Measurements from ENCODE around the gene TPGS1. TPM values are rescaled to one million over a fixed set of nuclear protein-coding genes. Genes with fewer than 3 reads are reported as not detected.

Gene TPGS1
- total and polyA plus RNA-seq, 2 of the 8 experiments (the other 6 are each of a cell fraction or from before 2014, with no cell fraction given): 9.1 to 10.6 TPM

- TF ChIP-seq, protein P1, sequence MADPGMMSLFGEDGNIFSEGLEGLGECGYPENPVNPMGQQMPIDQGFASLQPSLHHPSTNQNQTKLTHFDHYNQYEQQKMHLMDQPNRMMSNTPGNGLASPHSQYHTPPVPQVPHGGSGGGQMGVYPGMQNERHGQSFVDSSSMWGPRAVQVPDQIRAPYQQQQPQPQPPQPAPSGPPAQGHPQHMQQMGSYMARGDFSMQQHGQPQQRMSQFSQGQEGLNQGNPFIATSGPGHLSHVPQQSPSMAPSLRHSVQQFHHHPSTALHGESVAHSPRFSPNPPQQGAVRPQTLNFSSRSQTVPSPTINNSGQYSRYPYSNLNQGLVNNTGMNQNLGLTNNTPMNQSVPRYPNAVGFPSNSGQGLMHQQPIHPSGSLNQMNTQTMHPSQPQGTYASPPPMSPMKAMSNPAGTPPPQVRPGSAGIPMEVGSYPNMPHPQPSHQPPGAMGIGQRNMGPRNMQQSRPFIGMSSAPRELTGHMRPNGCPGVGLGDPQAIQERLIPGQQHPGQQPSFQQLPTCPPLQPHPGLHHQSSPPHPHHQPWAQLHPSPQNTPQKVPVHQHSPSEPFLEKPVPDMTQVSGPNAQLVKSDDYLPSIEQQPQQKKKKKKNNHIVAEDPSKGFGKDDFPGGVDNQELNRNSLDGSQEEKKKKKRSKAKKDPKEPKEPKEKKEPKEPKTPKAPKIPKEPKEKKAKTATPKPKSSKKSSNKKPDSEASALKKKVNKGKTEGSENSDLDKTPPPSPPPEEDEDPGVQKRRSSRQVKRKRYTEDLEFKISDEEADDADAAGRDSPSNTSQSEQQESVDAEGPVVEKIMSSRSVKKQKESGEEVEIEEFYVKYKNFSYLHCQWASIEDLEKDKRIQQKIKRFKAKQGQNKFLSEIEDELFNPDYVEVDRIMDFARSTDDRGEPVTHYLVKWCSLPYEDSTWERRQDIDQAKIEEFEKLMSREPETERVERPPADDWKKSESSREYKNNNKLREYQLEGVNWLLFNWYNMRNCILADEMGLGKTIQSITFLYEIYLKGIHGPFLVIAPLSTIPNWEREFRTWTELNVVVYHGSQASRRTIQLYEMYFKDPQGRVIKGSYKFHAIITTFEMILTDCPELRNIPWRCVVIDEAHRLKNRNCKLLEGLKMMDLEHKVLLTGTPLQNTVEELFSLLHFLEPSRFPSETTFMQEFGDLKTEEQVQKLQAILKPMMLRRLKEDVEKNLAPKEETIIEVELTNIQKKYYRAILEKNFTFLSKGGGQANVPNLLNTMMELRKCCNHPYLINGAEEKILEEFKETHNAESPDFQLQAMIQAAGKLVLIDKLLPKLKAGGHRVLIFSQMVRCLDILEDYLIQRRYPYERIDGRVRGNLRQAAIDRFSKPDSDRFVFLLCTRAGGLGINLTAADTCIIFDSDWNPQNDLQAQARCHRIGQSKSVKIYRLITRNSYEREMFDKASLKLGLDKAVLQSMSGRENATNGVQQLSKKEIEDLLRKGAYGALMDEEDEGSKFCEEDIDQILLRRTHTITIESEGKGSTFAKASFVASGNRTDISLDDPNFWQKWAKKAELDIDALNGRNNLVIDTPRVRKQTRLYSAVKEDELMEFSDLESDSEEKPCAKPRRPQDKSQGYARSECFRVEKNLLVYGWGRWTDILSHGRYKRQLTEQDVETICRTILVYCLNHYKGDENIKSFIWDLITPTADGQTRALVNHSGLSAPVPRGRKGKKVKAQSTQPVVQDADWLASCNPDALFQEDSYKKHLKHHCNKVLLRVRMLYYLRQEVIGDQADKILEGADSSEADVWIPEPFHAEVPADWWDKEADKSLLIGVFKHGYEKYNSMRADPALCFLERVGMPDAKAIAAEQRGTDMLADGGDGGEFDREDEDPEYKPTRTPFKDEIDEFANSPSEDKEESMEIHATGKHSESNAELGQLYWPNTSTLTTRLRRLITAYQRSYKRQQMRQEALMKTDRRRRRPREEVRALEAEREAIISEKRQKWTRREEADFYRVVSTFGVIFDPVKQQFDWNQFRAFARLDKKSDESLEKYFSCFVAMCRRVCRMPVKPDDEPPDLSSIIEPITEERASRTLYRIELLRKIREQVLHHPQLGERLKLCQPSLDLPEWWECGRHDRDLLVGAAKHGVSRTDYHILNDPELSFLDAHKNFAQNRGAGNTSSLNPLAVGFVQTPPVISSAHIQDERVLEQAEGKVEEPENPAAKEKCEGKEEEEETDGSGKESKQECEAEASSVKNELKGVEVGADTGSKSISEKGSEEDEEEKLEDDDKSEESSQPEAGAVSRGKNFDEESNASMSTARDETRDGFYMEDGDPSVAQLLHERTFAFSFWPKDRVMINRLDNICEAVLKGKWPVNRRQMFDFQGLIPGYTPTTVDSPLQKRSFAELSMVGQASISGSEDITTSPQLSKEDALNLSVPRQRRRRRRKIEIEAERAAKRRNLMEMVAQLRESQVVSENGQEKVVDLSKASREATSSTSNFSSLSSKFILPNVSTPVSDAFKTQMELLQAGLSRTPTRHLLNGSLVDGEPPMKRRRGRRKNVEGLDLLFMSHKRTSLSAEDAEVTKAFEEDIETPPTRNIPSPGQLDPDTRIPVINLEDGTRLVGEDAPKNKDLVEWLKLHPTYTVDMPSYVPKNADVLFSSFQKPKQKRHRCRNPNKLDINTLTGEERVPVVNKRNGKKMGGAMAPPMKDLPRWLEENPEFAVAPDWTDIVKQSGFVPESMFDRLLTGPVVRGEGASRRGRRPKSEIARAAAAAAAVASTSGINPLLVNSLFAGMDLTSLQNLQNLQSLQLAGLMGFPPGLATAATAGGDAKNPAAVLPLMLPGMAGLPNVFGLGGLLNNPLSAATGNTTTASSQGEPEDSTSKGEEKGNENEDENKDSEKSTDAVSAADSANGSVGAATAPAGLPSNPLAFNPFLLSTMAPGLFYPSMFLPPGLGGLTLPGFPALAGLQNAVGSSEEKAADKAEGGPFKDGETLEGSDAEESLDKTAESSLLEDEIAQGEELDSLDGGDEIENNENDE (IDR thresholded peaks at IDR 0.05; ENCODE audit: insufficient replicate concordance, low read length): no peak
- TF ChIP-seq TAF7 (optimal IDR thresholded peaks at IDR 0.05; ENCODE audit: borderline replicate concordance, low read depth, low read length) (no peak), FOSL1 (IDR thresholded peaks at IDR 0.05; ENCODE audit: insufficient read depth, low read depth, low read length) (no peak), KDM4A (IDR thresholded peaks at IDR 0.05; ENCODE audit: low read depth, low read length, severe bottlenecking) (no peak), SAP30 (IDR thresholded peaks at IDR 0.05; ENCODE audit: insufficient read depth, insufficient replicate concordance, low read length) (no peak), RAD21 (IDR thresholded peaks at IDR 0.05 in 1 of 2, conservative IDR thresholded peaks at IDR 0.05 in 1 of 2; ENCODE audit: low read depth in 2 of 2, low read length in 2 of 2) (no peak), BRCA1 (IDR thresholded peaks at IDR 0.05; ENCODE audit: low read depth, low read length) (no peak)
These were observed 28.9 kb upstream of the TPGS1 start (continued) for GRCh38 chr19:478236-478903.
